Uterus (tissue), 4 donors: ENCODE data around the gene PLS1. TPM values are rescaled to one million over a fixed set of nuclear protein-coding genes. Genes with fewer than 3 reads are reported as not detected.

ENCODE experiments used
- DNase-seq, 2 donors: peaks; one replicate each; pipeline ENCODE4 v3.0.0-alpha.2; 2019 to 2020
- H3K27ac ChIP-seq, 2 donors: fragments of 200-600 bp; sonication (generic); 1 replicate in 1 of 2; 2 replicates in 1 of 2; pipeline ENCODE4 v1.5.1; 2016 to 2018
- H3K27me3 ChIP-seq, 2 donors: fragments of 200-600 bp; sonication (generic); one replicate each; pipeline ENCODE4 v1.5.1; 2018 to 2019; ENCODE audit warnings: control low read depth in 1 of 2
- H3K36me3 ChIP-seq, 2 donors: fragments of 200-600 bp; sonication (generic); one replicate each; pipeline ENCODE4 v1.5.1; 2019; ENCODE audit warnings: control low read depth in 1 of 2
- H3K4me1 ChIP-seq, 2 donors: fragments of 200-600 bp; sonication (generic); one replicate each; pipeline ENCODE4 v1.5.1; 2018 to 2019; ENCODE audit warnings: control low read depth in 1 of 2
- H3K4me3 ChIP-seq, 2 donors: fragments of 200-600 bp; sonication (generic); 1 replicate in 1 of 2; 2 replicates in 1 of 2; pipeline ENCODE4 v1.5.1; 2018 to 2019; ENCODE audit warnings: mild to moderate bottlenecking in 1 of 2
- H3K9me3 ChIP-seq, 2 donors: fragments of 200-600 bp; sonication (generic); one replicate each; pipeline ENCODE4 v1.5.1; 2019; ENCODE audit warnings: control low read depth in 1 of 2
- CTCF ChIP-seq, 4 experiments: fragments of 200-600 bp in 2 of 4; fragments of 450-650 bp in 2 of 4; sonication (generic) in 2 of 4; IDR thresholded peaks; one replicate each; pipeline ENCODE4 v1.5.1; 2016 to 2019; ENCODE audit warnings: antibody characterized with exemption in 4 of 4, mild to moderate bottlenecking in 2 of 4, moderate library complexity in 1 of 4
- POLR2A ChIP-seq, 2 donors: fragments of 450-650 bp; IDR thresholded peaks; one replicate each; pipeline ENCODE4 v1.6.1; 2016; ENCODE audit warnings: antibody characterized with exemption in 2 of 2, mild to moderate bottlenecking in 1 of 2, moderate library complexity in 1 of 2
- intact Hi-C: fragments of 100-400 bp; cut with DNase I; formaldehyde crosslinking; loops from one replicate; pipeline ENCODE4 v1.15.1; 2023; ENCODE audit warnings: low total_unique reads
- total RNA-seq, 4 donors: library from RNA; depleted of rRNA in 3 of 4; stranded (reverse); fragments of >200 nt in 3 of 4; gene quantifications; one replicate each; pipeline versions ENCODE4 v1.1.0 to v1.2.4, GENCODE V29; 2014 to 2023
- donor health status: DM: yes; HTN: yes; CAD: no.

The PLS1 gene
- total RNA-seq, 4 donors from 2014 or later = 0.26 to 4.5 (median 1.8) TPM

- no peaks in the 10 kb centered on the region for H3K36me3 ChIP-seq
- no peaks in the 10 kb centered on the region for H3K9me3 ChIP-seq
- TF ChIP-seq POLR2A (IDR thresholded peaks at IDR 0.05) = no peak
- TF ChIP-seq CTCF (IDR thresholded peaks at IDR 0.05) = no peak
- no peak for DNase-seq
- intact Hi-C loops = no loop called here
- no peaks in the 10 kb centered on the region for H3K27me3 ChIP-seq
- no peaks in the 10 kb centered on the region for H3K4me1 ChIP-seq
- H3K27ac ChIP-seq = no peak overlapping the region
- H3K4me3 ChIP-seq = no peak overlapping the region
These were observed 17.9 kb downstream of the PLS1 start for GRCh38 chr3:142614059-142614626.

DNA sequence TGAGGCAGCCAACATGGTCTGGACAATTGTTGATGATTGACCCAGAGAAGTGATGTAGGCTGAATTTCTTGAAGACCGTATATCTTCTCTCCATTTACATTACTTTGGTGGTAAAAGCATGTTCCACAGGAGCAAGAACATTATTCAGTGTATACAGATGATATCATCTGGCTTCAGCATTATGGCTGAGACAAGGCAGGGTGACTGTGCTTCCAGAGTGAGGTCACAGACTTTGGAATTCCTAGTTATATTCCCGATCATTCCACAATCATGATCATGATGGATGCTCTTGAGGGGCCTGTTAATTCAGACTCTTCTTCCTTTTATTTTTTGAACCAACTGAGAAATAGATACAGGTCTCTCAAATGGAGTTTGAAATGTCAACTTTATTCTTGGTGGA is 19.0 kb downstream of the PLS1 start:
- H3K9me3 ChIP-seq = no peaks in the 10 kb centered on the region
- intact Hi-C loops = no loop called here
- no peaks in the 10 kb centered on the region for H3K27me3 ChIP-seq
- no peak overlapping the region for H3K27ac ChIP-seq
- H3K4me3 ChIP-seq = no peak overlapping the region
- H3K36me3 ChIP-seq = no peaks in the 10 kb centered on the region
- no peaks in the 10 kb centered on the region for H3K4me1 ChIP-seq
- TF ChIP-seq POLR2A (IDR thresholded peaks at IDR 0.05) = no peak
- no peak for TF ChIP-seq CTCF (IDR thresholded peaks at IDR 0.05)
- no peak for DNase-seq

GRCh38 chr3:142618917-142619461 is 22.8 kb downstream of the PLS1 start:
- no peaks in the 10 kb centered on the region for H3K4me1 ChIP-seq
- H3K27me3 ChIP-seq = no peaks in the 10 kb centered on the region
- no peaks in the 10 kb centered on the region for H3K36me3 ChIP-seq
- no peak for TF ChIP-seq POLR2A (IDR thresholded peaks at IDR 0.05)
- no peak for TF ChIP-seq CTCF (IDR thresholded peaks at IDR 0.05)
- intact Hi-C loops = no loop called here
- DNase-seq = no peak
- no peak overlapping the region for H3K4me3 ChIP-seq
- no peak overlapping the region for H3K27ac ChIP-seq
- no peaks in the 10 kb centered on the region for H3K9me3 ChIP-seq

- Histone ChIP-seq H3K27me3 (no peaks in the 10 kb centered on the region), H3K4me3 (no peak overlapping the region), H3K36me3 (no peaks in the 10 kb centered on the region), H3K27ac (no peak overlapping the region), H3K4me1 (no peaks in the 10 kb centered on the region), H3K9me3 (no peaks in the 10 kb centered on the region)
- DNase-seq = no peak
- intact Hi-C loops = no loop called here
- TF ChIP-seq CTCF (IDR thresholded peaks at IDR 0.05) (no peak), POLR2A (IDR thresholded peaks at IDR 0.05) (no peak)
These were observed 26.2 kb downstream of the PLS1 start for GRCh38 chr3:142622405-142622804.

DNA sequence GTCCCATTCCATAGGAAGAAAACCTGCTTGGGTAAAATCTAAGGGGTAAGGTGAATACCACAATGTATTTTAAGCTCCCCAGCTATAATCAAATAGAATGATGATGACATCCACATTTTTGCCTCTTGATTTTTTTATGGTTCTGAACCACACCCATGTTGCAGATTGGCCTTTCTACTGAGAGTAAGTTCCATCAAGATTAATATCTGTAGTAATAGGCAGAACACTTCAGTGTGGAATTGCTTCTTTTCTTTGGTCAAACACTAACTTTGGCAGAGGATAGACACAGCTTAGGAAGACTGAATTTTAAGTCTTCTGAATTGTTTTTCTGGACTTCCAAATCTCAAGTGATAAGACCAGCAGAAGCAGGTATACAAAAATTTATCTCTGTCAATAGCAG is 27.0 kb downstream of the PLS1 start:
- H3K36me3 ChIP-seq = no peaks in the 10 kb centered on the region
- H3K4me1 ChIP-seq = no peaks in the 10 kb centered on the region
- TF ChIP-seq POLR2A (IDR thresholded peaks at IDR 0.05) (no peak), CTCF (IDR thresholded peaks at IDR 0.05) (no peak)
- no peaks in the 10 kb centered on the region for H3K27me3 ChIP-seq
- H3K27ac ChIP-seq = no peak overlapping the region
- no peak for DNase-seq
- intact Hi-C loops = no loop called here
- H3K4me3 ChIP-seq = no peak overlapping the region
- no peaks in the 10 kb centered on the region for H3K9me3 ChIP-seq
